ENCODE data around the gene ATL1.
"Not testable (repeated sequence)": the region's sequence is repeated elsewhere in the genome, so short reads cannot be mapped to it uniquely, and the experiment has no call there.

The ATL1 gene

DNA sequence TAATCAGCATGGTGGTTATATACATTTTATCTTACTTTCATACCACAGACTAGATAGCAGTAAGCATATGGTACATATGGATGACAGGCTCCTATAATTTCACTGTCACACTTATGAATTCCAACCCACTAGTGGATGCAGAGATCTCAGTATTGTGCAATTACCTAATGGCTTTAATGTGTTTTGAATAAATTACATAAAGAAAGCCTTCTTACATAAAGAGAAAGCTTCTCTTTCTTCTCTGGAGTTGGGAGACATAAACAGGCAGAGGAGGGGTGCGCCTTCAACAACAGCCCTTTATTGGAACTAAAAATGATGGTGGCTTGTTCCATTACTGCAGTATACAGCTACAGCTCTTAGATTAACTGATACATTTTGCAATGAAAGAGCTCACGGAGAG is 55.6 kb downstream of the ATL1 start:
- H3K4me3 ChIP-seq (ENCODE audit: control insufficient read depth, low read depth, low read length): no peak overlapping the region
- DNase-seq (ENCODE audit: low read depth): no peak
- TF ChIP-seq, protein P1, sequence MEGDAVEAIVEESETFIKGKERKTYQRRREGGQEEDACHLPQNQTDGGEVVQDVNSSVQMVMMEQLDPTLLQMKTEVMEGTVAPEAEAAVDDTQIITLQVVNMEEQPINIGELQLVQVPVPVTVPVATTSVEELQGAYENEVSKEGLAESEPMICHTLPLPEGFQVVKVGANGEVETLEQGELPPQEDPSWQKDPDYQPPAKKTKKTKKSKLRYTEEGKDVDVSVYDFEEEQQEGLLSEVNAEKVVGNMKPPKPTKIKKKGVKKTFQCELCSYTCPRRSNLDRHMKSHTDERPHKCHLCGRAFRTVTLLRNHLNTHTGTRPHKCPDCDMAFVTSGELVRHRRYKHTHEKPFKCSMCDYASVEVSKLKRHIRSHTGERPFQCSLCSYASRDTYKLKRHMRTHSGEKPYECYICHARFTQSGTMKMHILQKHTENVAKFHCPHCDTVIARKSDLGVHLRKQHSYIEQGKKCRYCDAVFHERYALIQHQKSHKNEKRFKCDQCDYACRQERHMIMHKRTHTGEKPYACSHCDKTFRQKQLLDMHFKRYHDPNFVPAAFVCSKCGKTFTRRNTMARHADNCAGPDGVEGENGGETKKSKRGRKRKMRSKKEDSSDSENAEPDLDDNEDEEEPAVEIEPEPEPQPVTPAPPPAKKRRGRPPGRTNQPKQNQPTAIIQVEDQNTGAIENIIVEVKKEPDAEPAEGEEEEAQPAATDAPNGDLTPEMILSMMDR (conservative IDR thresholded peaks at IDR 0.05; ENCODE audit: control insufficient read depth, insufficient read depth, low read depth, low read length): no peak

DNA sequence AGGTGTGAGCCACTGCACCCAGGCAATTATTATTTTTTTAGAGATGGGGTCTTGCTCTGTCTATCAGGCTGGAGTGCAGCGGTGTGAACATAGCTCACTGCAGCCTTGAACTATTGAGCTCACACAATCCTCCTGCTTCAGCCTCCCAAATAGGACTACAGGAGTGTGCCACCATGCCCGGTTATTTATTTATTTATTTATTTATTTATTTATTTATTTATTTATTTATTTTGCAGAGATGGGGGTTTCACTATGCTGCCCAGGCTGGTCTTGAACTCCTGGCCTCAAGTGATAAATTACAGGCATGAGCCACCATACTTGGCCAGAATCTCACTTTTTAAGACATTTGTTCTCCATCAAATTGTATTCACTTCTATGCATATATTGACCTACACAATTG is 56.3 kb downstream of the ATL1 start:
- no peak overlapping the region for H3K4me3 ChIP-seq (ENCODE audit: control insufficient read depth, low read depth, low read length)
- DNase-seq (ENCODE audit: low read depth): no peak
- TF ChIP-seq, protein P1 (conservative IDR thresholded peaks at IDR 0.05; ENCODE audit: control insufficient read depth, insufficient read depth, low read depth, low read length): no peak

DNA sequence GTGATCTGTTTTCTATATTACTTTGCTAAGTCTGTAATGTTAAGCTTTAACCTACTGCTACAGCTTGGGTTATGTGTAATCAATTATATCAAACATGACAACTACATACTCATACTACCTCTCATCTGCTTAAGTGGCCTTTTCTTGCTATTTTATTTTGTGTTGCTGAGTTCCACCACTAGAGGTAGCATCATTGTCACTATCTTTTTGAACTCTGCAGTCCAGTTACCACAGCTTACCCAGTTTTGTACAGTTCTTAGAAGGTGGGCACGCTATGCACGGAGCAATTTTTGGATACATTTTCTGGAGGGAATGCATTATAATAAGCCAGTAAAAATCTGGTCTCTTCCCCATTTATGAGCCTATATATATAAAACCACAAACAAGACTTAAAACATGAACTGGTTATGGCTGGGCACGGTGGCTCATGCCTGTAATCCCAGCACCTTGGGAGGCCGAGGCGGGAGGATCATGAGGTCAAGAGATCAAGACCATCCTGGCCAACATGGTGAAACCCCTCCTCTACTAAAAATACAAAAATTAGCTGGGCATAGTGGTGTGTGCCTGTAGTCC is 59.7 kb downstream of the ATL1 start:
- H3K4me3 ChIP-seq (ENCODE audit: control insufficient read depth, low read depth, low read length): no peak overlapping the region
- DNase-seq (ENCODE audit: low read depth): peak; percentile 75
- TF ChIP-seq, protein P1 (conservative IDR thresholded peaks at IDR 0.05; ENCODE audit: control insufficient read depth, insufficient read depth, low read depth, low read length): peak; percentile 83

GRCh38 chr14:50620341-50620740 is 60.4 kb downstream of the ATL1 start:
- peak; percentile 40 for DNase-seq (ENCODE audit: low read depth)
- no peak overlapping the region for H3K4me3 ChIP-seq (ENCODE audit: control insufficient read depth, low read depth, low read length)
- TF ChIP-seq, protein P1 (conservative IDR thresholded peaks at IDR 0.05; ENCODE audit: control insufficient read depth, insufficient read depth, low read depth, low read length): no peak

DNA sequence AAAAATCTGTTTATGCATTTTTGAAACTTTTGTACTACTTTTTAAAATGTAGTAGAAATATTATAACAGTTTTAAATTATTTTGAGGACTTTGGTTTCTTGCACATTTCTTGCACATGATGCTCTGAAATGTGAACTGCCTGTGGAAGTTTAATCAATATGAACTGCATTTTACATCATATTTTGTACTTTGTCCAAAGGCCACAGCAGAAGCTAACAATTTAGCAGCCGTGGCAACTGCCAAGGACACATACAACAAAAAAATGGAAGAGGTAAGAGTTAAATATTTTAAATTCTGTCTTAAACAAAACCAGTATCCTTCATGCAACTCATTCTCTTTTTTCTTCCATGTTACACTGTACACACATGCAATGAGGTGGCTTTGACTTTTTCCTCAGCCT is 63.0 kb downstream of the ATL1 start:
- no peak overlapping the region for H3K4me3 ChIP-seq (ENCODE audit: control insufficient read depth, low read depth, low read length)
- DNase-seq (ENCODE audit: low read depth): no peak
- TF ChIP-seq, protein P1 (conservative IDR thresholded peaks at IDR 0.05; ENCODE audit: control insufficient read depth, insufficient read depth, low read depth, low read length): no peak

GRCh38 chr14:50624447-50624846 is 64.5 kb downstream of the ATL1 start:
- TF ChIP-seq, protein P1 (conservative IDR thresholded peaks at IDR 0.05; ENCODE audit: control insufficient read depth, insufficient read depth, low read depth, low read length): no peak
- H3K4me3 ChIP-seq (ENCODE audit: control insufficient read depth, low read depth, low read length): no peak overlapping the region
- no peak for DNase-seq (ENCODE audit: low read depth)

DNA sequence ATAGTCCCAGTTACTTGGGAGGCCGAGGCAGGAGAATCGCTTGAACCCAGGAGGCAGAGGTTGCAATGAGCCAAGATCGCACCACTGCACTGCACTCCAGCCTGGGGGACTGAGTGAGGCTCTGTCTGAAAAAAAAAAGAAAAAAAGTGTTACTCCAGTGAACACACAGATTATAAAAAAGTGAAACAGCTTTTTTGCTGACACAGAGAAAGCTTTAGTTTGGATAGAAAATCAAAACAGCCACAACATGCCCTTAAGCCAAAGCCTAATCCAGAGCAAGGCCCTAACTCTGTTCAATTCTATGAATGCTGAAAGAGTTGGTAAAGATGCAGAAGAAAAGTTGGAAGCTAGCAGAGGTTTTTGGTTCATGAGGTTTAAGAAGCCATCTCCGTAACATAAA is 65.0 kb downstream of the ATL1 start:
- not testable (repeated sequence) for DNase-seq (ENCODE audit: low read depth); H3K4me3 ChIP-seq (ENCODE audit: control insufficient read depth, low read depth, low read length)
